ENCODE data around the gene LEKR1. TPM values are rescaled to one million over a fixed set of nuclear protein-coding genes. Genes with fewer than 3 reads are reported as not detected.
"Not testable (repeated sequence)": the region's sequence is repeated elsewhere in the genome, so short reads cannot be mapped to it uniquely, and the experiment has no call there.

LEKR1 gene
- total RNA-seq, 1 donor from 2014 or later: 4.1 TPM

- H3K27me3 Mint-ChIP-seq: no peaks in the 10 kb centered on the region
- no peak overlapping the region for H3K27ac Mint-ChIP-seq
- DNase-seq (ENCODE audit: low spot score, unreplicated experiment): no peak
- no peak overlapping the region for H3K4me3 Mint-ChIP-seq (ENCODE audit: low read depth)
- H3K4me1 Mint-ChIP-seq (ENCODE audit: low read depth): peaks cover 5% of the 10 kb centered on the region
- no peaks in the 10 kb centered on the region for H3K36me3 Mint-ChIP-seq (ENCODE audit: insufficient read depth)
- TF ChIP-seq, protein P1, sequence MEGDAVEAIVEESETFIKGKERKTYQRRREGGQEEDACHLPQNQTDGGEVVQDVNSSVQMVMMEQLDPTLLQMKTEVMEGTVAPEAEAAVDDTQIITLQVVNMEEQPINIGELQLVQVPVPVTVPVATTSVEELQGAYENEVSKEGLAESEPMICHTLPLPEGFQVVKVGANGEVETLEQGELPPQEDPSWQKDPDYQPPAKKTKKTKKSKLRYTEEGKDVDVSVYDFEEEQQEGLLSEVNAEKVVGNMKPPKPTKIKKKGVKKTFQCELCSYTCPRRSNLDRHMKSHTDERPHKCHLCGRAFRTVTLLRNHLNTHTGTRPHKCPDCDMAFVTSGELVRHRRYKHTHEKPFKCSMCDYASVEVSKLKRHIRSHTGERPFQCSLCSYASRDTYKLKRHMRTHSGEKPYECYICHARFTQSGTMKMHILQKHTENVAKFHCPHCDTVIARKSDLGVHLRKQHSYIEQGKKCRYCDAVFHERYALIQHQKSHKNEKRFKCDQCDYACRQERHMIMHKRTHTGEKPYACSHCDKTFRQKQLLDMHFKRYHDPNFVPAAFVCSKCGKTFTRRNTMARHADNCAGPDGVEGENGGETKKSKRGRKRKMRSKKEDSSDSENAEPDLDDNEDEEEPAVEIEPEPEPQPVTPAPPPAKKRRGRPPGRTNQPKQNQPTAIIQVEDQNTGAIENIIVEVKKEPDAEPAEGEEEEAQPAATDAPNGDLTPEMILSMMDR (IDR thresholded peaks at IDR 0.05; ENCODE audit: unreplicated experiment): no peak
- H3K9me3 Mint-ChIP-seq (ENCODE audit: low read depth): no peaks in the 10 kb centered on the region
These were observed 80.1 kb downstream of the LEKR1 start for GRCh38 chr3:156906275-156906674.

- H3K27ac Mint-ChIP-seq: no peak overlapping the region
- peaks cover 5% of the 10 kb centered on the region for H3K4me1 Mint-ChIP-seq (ENCODE audit: low read depth)
- H3K27me3 Mint-ChIP-seq: no peaks in the 10 kb centered on the region
- TF ChIP-seq, protein P1 (IDR thresholded peaks at IDR 0.05; ENCODE audit: unreplicated experiment): no peak
- H3K36me3 Mint-ChIP-seq (ENCODE audit: insufficient read depth): no peaks in the 10 kb centered on the region
- H3K4me3 Mint-ChIP-seq (ENCODE audit: low read depth): no peak overlapping the region
- no peak for DNase-seq (ENCODE audit: low spot score, unreplicated experiment)
- no peaks in the 10 kb centered on the region for H3K9me3 Mint-ChIP-seq (ENCODE audit: low read depth)
These were observed 82.2 kb downstream of the LEKR1 start for GRCh38 chr3:156908398-156908797.

DNA sequence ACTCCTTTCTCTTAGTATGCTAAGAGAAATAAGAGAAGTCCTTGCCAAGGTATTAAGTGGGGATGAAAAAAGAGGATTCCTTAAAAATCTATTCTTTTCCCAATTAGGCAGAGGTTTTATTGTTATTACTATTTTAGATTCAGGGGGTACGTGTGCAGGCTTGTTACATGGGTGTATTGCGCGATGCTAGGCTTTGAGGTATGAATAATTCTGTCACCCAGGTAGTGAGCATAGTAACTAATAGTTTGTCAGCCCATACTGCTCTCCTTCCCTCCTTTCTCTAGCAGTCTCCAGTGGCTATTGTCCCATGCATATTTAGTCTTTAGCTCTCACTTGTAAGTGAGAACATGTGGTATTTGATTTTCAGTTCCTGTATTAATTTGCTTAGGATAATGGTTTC, 83.9 kb downstream of the LEKR1 start:
- peaks cover 3% of the 10 kb centered on the region for H3K4me1 Mint-ChIP-seq (ENCODE audit: low read depth)
- H3K27me3 Mint-ChIP-seq: no peaks in the 10 kb centered on the region
- DNase-seq (ENCODE audit: low spot score, unreplicated experiment): no peak
- H3K27ac Mint-ChIP-seq: no peak overlapping the region
- TF ChIP-seq, protein P1 (IDR thresholded peaks at IDR 0.05; ENCODE audit: unreplicated experiment): no peak
- no peaks in the 10 kb centered on the region for H3K36me3 Mint-ChIP-seq (ENCODE audit: insufficient read depth)
- no peak overlapping the region for H3K4me3 Mint-ChIP-seq (ENCODE audit: low read depth)
- H3K9me3 Mint-ChIP-seq (ENCODE audit: low read depth): peaks cover 6% of the 10 kb centered on the region

GRCh38 chr3:156910831-156911230, 84.7 kb downstream of the LEKR1 start:
- H3K4me1 Mint-ChIP-seq (ENCODE audit: low read depth); H3K4me3 Mint-ChIP-seq (ENCODE audit: low read depth); H3K27me3 Mint-ChIP-seq; H3K27ac Mint-ChIP-seq; H3K36me3 Mint-ChIP-seq (ENCODE audit: insufficient read depth); DNase-seq (ENCODE audit: low spot score, unreplicated experiment): not testable (repeated sequence)
- peaks cover 14% of the 10 kb centered on the region for H3K9me3 Mint-ChIP-seq (ENCODE audit: low read depth)

GRCh38 chr3:156914300-156914699, 88.1 kb downstream of the LEKR1 start:
- DNase-seq (ENCODE audit: low spot score, unreplicated experiment); H3K4me3 Mint-ChIP-seq (ENCODE audit: low read depth): not testable (repeated sequence)
- peaks cover 16% of the 10 kb centered on the region for H3K9me3 Mint-ChIP-seq (ENCODE audit: low read depth)

GRCh38 chr3:156915372-156915771, 89.2 kb downstream of the LEKR1 start:
- Mint-ChIP-seq H3K9me3 (ENCODE audit: low read depth) (peaks cover 16% of the 10 kb centered on the region), H3K4me3 (ENCODE audit: low read depth) (no peak overlapping the region), H3K36me3 (ENCODE audit: insufficient read depth) (no peaks in the 10 kb centered on the region), H3K27ac (no peak overlapping the region), H3K27me3 (no peaks in the 10 kb centered on the region), H3K4me1 (ENCODE audit: low read depth) (no peaks in the 10 kb centered on the region)
- DNase-seq (ENCODE audit: low spot score, unreplicated experiment): no peak
- TF ChIP-seq, protein P1 (IDR thresholded peaks at IDR 0.05; ENCODE audit: unreplicated experiment): no peak

More at GRCh38 chr3:156914300-156914699, 88.1 kb downstream of the LEKR1 start:
- not testable (repeated sequence) for H3K27ac Mint-ChIP-seq; H3K36me3 Mint-ChIP-seq (ENCODE audit: insufficient read depth); H3K27me3 Mint-ChIP-seq; H3K4me1 Mint-ChIP-seq (ENCODE audit: low read depth)
